HTR-8/SVneo (cell line): ENCODE results near the gene PREX1.
A peak's percentile ranks its signal among the peaks of the same experiment; 100 is the strongest.
"Not testable (repeated sequence)": the region's sequence is repeated elsewhere in the genome, so short reads cannot be mapped to it uniquely, and the experiment has no call there.

Experiments
- DNase-seq: peaks from one replicate; pipeline ENCODE4 v3.0.0; 2011; ENCODE audit warnings: low spot score, mixed read lengths; ENCODE audit not compliant: insufficient read length
- FAIRE-seq: peaks from 2 replicates; lab custom pipeline; 2011; peaks lifted over from hg19 to GRCh38; lab: Jason Lieb, UNC

PREX1 gene

GRCh38 chr20:48827855-48828733 lies at the start of gene PREX1:
Gene PREX1 (minus strand): TSS chr20:48827999. CDS start chr20:48827860, 139 bp downstream.
- DNase-seq (peak; percentile 96), FAIRE-seq (peak; percentile 65)

- FAIRE-seq = no peak
- no peak for DNase-seq
Measured at GRCh38 chr20:48877304-48877703, 49.5 kb upstream of the PREX1 start.

- DNase-seq (peak; percentile 63), FAIRE-seq (peak; percentile 90)
Measured at GRCh38 chr20:48875914-48876240, 48.1 kb upstream of the PREX1 start.

- no peak for FAIRE-seq
Measured at GRCh38 chr20:48875233-48875913, 47.6 kb upstream of the PREX1 start.

GRCh38 chr20:48869442-48869841 lies 41.6 kb upstream of the PREX1 start:
- DNase-seq = not testable (repeated sequence)
- FAIRE-seq = peak; percentile 51

More at GRCh38 chr20:48875233-48875913, 47.6 kb upstream of the PREX1 start:
- no peak for DNase-seq

GRCh38 chr20:48866936-48867335 lies 39.1 kb upstream of the PREX1 start:
- DNase-seq (no peak), FAIRE-seq (no peak)

- FAIRE-seq (peak; percentile 76), DNase-seq (no peak)
Measured at GRCh38 chr20:48864738-48865318, 37.0 kb upstream of the PREX1 start.

- FAIRE-seq = no peak
- DNase-seq = no peak
Measured at GRCh38 chr20:48864254-48864653, 36.5 kb upstream of the PREX1 start.

- no peak for DNase-seq
- FAIRE-seq = no peak
Measured at GRCh38 chr20:48862279-48862678, 34.5 kb upstream of the PREX1 start.

GRCh38 chr20:48861444-48861843 lies 33.6 kb upstream of the PREX1 start:
- FAIRE-seq = peak; percentile 16

GRCh38 chr20:48858075-48858790 lies 30.4 kb upstream of the PREX1 start:
- no peak for DNase-seq

More at GRCh38 chr20:48861444-48861843, 33.6 kb upstream of the PREX1 start:
- no peak for DNase-seq

GRCh38 chr20:48856130-48856529 lies 28.3 kb upstream of the PREX1 start:
- FAIRE-seq (no peak), DNase-seq (no peak)

More at GRCh38 chr20:48858075-48858790, 30.4 kb upstream of the PREX1 start:
- FAIRE-seq = peak; percentile 67

- no peak for FAIRE-seq
- no peak for DNase-seq
Measured at GRCh38 chr20:48855046-48855445, 27.2 kb upstream of the PREX1 start.

- peak; percentile 80 for FAIRE-seq
Measured at GRCh38 chr20:48852609-48853008, 24.8 kb upstream of the PREX1 start.

GRCh38 chr20:48851579-48851978 lies 23.8 kb upstream of the PREX1 start:
- no peak for FAIRE-seq
- no peak for DNase-seq

More at GRCh38 chr20:48852609-48853008, 24.8 kb upstream of the PREX1 start:
- no peak for DNase-seq

GRCh38 chr20:48850977-48851299 lies 23.1 kb upstream of the PREX1 start:
- DNase-seq (no peak), FAIRE-seq (no peak)

GRCh38 chr20:48850257-48850976 lies 22.6 kb upstream of the PREX1 start:
- no peak for FAIRE-seq

GRCh38 chr20:48849779-48850178 lies 22.0 kb upstream of the PREX1 start:
- FAIRE-seq = no peak
- no peak for DNase-seq

More at GRCh38 chr20:48850257-48850976, 22.6 kb upstream of the PREX1 start:
- DNase-seq = no peak

- FAIRE-seq (no peak), DNase-seq (no peak)
Measured at GRCh38 chr20:48849299-48849698, 21.5 kb upstream of the PREX1 start.
